HG03064 (cell line): ENCODE measurements around the gene AVEN.

Experiments used
- ATAC-seq: cut with Tn5 transposase; IDR thresholded peaks from one replicate; pipeline ENCODE4 v1.9.1; 2021; ENCODE audit warnings: low read depth; ENCODE audit not compliant: unreplicated experiment

The AVEN gene

GRCh38 chr15:33988384-33988783 is 50.6 kb downstream of the AVEN start:
- no peak for ATAC-seq

GRCh38 chr15:33987444-33987843 is 51.6 kb downstream of the AVEN start:
- no peak for ATAC-seq

- no peak for ATAC-seq
Observed at GRCh38 chr15:33985751-33986150, 53.3 kb downstream of the AVEN start.

GRCh38 chr15:33985287-33985686 is 53.7 kb downstream of the AVEN start:
- no peak for ATAC-seq

- no peak for ATAC-seq
Observed at GRCh38 chr15:33982516-33982915, 56.5 kb downstream of the AVEN start.

GRCh38 chr15:33980159-33980558 is 58.8 kb downstream of the AVEN start:
- ATAC-seq: no peak

GRCh38 chr15:33975022-33975565 is 63.9 kb downstream of the AVEN start:
- no peak for ATAC-seq

- no peak for ATAC-seq
Observed at GRCh38 chr15:33971811-33972210, 67.2 kb downstream of the AVEN start.

GRCh38 chr15:33968821-33969220 is 70.2 kb downstream of the AVEN start:
- no peak for ATAC-seq

GRCh38 chr15:33968224-33968623 is 70.8 kb downstream of the AVEN start, which contains the start of gene CHRM5:
TSS of gene CHRM5 (plus strand) at chr15:33968497. CDS start at chr15:34062718, 94,221 bp downstream.
- ATAC-seq: no peak

GRCh38 chr15:33964665-33965040 is 74.4 kb downstream of the AVEN start:
- ATAC-seq: no peak

GRCh38 chr15:33963831-33964664 is 75.0 kb downstream of the AVEN start:
- no peak for ATAC-seq

GRCh38 chr15:33960549-33960935 is 78.5 kb downstream of the AVEN start:
- ATAC-seq: no peak

- no peak for ATAC-seq
Observed at GRCh38 chr15:33959844-33960548, 79.0 kb downstream of the AVEN start.

GRCh38 chr15:33956397-33956796 is 82.6 kb downstream of the AVEN start:
- no peak for ATAC-seq

- no peak for ATAC-seq
Observed at GRCh38 chr15:33955945-33956344, 83.1 kb downstream of the AVEN start.

- ATAC-seq: no peak
Observed at GRCh38 chr15:33946152-33946551, 92.9 kb downstream of the AVEN start.

GRCh38 chr15:33941279-33942063 is 97.5 kb downstream of the AVEN start:
- ATAC-seq: no peak

- no peak for ATAC-seq
Observed at GRCh38 chr15:33934921-33935320, 104.1 kb downstream of the AVEN start.

GRCh38 chr15:33934396-33934795 is 104.6 kb downstream of the AVEN start:
- no peak for ATAC-seq

- no peak for ATAC-seq
Observed at GRCh38 chr15:33932734-33933133, 106.3 kb downstream of the AVEN start.
